Nephron progenitor cell (in vitro differentiated cells): ENCODE results near the gene UHMK1.

Experiments used
- DNase-seq: peaks from one replicate; pipeline ENCODE4 v3.0.0; 2021
- H3K27ac Mint-ChIP-seq: 2 replicates; pipeline ENCODE4 v1.8.0; 2021; ENCODE audit warnings: mild to moderate bottlenecking, moderate library complexity, mixed read lengths
- H3K27me3 Mint-ChIP-seq: 2 replicates; pipeline ENCODE4 v1.8.0; 2021; ENCODE audit warnings: mild to moderate bottlenecking, low read depth, mixed read lengths; ENCODE audit not compliant: poor library complexity
- H3K36me3 Mint-ChIP-seq: 2 replicates; pipeline ENCODE4 v1.8.0; 2021; ENCODE audit warnings: low read depth, mixed read lengths
- H3K4me1 Mint-ChIP-seq: 2 replicates; pipeline ENCODE4 v1.8.0; 2021; ENCODE audit warnings: mixed read lengths
- H3K4me3 Mint-ChIP-seq: 2 replicates; pipeline ENCODE4 v1.8.0; 2021; ENCODE audit warnings: mild to moderate bottlenecking, moderate library complexity, mixed read lengths
- H3K9me3 Mint-ChIP-seq: 2 replicates; pipeline ENCODE4 v1.8.0; 2021; ENCODE audit warnings: mild to moderate bottlenecking, moderate library complexity, mixed read lengths
- TF ChIP-seq, protein P1 (sequence below): fragments of 200-600 bp; sonication (generic); IDR thresholded peaks from 2 replicates; pipeline ENCODE4 v1.5.0; 2021; ENCODE audit warnings: antibody characterized with exemption

The UHMK1 gene

DNA sequence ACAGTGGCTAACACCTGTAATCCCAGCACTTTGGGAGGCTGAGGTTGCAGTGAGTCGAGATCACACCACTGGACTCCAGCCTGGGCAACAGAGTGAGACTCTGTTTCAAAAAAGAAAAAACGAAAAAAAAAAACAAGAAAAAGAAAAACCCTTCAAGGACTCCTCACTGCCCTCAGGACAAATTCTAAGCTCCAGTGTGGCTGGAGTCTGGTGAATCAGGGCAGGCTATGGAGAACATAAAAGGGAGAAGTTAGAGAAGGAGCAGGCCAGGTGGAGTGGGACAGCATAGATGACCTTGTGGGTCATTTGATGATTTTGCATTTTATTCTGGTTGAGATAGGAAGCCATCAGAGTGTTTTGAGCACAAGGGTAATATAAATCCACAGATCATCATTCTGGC is 51.4 kb downstream of the UHMK1 start:
- H3K4me1 Mint-ChIP-seq: no peaks in the 10 kb centered on the region
- H3K4me3 Mint-ChIP-seq: no peak overlapping the region
- peaks cover 7% of the 10 kb centered on the region for H3K27me3 Mint-ChIP-seq
- no peak for DNase-seq
- no peak overlapping the region for H3K27ac Mint-ChIP-seq
- peaks cover 4% of the 10 kb centered on the region for H3K9me3 Mint-ChIP-seq
- H3K36me3 Mint-ChIP-seq: no peaks in the 10 kb centered on the region
- TF ChIP-seq, protein P1, sequence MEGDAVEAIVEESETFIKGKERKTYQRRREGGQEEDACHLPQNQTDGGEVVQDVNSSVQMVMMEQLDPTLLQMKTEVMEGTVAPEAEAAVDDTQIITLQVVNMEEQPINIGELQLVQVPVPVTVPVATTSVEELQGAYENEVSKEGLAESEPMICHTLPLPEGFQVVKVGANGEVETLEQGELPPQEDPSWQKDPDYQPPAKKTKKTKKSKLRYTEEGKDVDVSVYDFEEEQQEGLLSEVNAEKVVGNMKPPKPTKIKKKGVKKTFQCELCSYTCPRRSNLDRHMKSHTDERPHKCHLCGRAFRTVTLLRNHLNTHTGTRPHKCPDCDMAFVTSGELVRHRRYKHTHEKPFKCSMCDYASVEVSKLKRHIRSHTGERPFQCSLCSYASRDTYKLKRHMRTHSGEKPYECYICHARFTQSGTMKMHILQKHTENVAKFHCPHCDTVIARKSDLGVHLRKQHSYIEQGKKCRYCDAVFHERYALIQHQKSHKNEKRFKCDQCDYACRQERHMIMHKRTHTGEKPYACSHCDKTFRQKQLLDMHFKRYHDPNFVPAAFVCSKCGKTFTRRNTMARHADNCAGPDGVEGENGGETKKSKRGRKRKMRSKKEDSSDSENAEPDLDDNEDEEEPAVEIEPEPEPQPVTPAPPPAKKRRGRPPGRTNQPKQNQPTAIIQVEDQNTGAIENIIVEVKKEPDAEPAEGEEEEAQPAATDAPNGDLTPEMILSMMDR: no peak

DNA sequence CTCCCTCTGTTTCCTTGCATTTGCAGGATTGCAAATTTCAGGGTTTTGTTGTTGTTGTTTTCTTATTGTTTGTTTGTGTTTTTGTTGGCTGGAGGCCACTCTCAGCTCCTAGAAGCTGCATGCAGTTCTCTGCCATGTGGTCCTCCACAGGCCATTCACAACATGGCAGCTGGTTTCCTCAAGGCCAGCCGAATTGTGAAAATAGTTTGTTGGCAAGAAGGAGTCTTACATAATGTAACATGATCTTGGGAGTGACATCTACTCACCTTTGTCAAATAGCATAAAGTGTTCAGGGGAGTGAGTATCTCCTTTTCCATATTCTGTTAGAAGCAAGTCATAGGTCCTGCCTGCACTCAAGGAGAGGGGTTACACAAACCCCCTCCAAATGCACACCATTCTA is 53.3 kb downstream of the UHMK1 start:
- H3K27me3 Mint-ChIP-seq: peaks cover 11% of the 10 kb centered on the region
- no peaks in the 10 kb centered on the region for H3K9me3 Mint-ChIP-seq
- no peak for DNase-seq
- no peak overlapping the region for H3K27ac Mint-ChIP-seq
- no peaks in the 10 kb centered on the region for H3K4me1 Mint-ChIP-seq
- TF ChIP-seq, protein P1: no peak
- H3K36me3 Mint-ChIP-seq: no peaks in the 10 kb centered on the region
- H3K4me3 Mint-ChIP-seq: no peak overlapping the region

DNA sequence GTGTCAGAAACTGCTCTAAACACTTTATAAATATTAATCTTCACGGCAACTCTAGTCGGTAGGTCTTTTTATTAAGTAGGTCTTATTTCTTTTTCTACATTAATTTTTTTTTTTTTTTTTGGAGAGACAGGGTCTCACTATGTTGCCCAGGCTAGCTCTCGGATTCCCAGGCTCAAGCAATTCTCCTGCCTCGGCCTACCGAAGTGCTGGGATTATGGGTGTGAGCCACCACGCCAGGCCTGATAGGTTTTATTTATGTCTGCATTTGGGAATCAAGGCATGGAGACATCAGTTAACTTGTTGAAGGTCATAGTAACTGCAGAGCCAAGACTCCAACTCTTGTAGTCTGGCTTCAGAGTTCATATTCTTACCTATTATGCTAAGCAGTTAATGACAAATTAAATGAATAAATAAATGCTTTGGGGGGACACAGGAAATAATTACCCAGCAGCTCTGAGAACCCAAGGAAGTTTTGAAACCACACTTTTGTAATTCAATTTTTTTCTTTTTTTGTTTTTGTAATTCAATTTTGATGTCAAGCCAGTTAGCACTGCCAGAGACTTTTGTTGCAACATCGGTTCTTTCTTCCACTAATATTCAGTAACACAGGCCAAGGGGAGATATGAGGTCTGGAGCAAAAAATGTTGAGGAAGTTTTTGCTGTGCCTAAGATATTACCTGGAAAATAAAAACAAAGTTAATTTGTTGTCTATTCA is 54.5 kb downstream of the UHMK1 start:
- no peak for DNase-seq
- H3K4me3 Mint-ChIP-seq: no peak overlapping the region

DNA sequence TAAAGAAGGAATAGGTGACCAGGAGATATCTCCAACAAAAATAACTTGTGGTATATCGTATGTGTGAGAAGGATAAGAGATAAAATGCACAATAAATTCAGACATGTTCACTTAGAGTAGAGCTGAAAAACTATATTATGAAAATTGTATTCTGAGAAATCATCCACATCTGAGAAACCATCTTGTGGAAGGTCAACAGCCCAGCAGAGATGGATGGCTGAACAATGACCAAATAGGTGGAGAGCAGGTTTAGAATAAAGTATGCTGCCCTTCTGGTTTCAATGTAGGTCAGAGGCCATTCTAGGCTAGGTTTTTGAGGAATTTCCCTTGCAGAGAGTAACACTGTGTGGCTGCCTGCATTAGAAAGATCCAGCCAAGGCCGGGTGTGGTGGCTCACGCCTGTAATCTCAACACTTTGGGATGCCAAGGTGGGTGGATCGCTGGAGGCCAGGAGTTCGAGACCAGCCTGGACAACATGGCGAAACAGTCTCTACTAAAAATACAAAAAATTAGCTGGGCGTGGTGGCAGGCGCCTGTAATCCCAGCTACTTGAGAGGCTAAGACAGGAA is 55.1 kb downstream of the UHMK1 start:
- H3K4me3 Mint-ChIP-seq: no peak overlapping the region
- H3K27ac Mint-ChIP-seq: no peak overlapping the region
- no peaks in the 10 kb centered on the region for H3K4me1 Mint-ChIP-seq
- TF ChIP-seq, protein P1: no peak
- no peaks in the 10 kb centered on the region for H3K9me3 Mint-ChIP-seq
- no peaks in the 10 kb centered on the region for H3K36me3 Mint-ChIP-seq
- no peak for DNase-seq
- peaks cover 11% of the 10 kb centered on the region for H3K27me3 Mint-ChIP-seq

More for the DNA sequence above, 54.5 kb downstream of the UHMK1 start:
- Mint-ChIP-seq H3K4me1 (no peaks in the 10 kb centered on the region), H3K9me3 (no peaks in the 10 kb centered on the region), H3K36me3 (no peaks in the 10 kb centered on the region), H3K27ac (no peak overlapping the region), H3K27me3 (peaks cover 11% of the 10 kb centered on the region)
- TF ChIP-seq, protein P1: no peak

DNA sequence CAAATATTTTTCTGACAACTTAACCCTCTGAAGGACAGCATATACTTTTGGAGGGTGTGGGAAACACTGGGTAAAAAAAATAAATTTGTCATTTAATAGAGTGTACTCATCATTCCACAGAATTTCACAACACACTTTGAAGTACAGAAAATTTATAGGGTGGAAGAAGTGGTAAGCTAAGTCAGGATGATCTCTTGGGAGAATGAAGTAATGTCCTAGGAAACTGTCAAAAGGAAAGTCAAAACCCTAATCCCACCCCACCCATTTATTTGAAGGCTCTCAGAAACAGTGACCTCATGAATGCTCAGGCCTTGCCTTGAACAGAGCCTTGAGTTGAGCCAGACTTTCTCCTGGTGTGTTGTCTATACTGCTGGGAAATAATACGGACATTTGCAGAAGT is 56.6 kb downstream of the UHMK1 start:
- no peak overlapping the region for H3K4me3 Mint-ChIP-seq
- H3K36me3 Mint-ChIP-seq: no peaks in the 10 kb centered on the region
- TF ChIP-seq, protein P1: no peak
- no peaks in the 10 kb centered on the region for H3K4me1 Mint-ChIP-seq
- H3K9me3 Mint-ChIP-seq: no peaks in the 10 kb centered on the region
- H3K27me3 Mint-ChIP-seq: peaks cover 14% of the 10 kb centered on the region
- H3K27ac Mint-ChIP-seq: no peak overlapping the region
- no peak for DNase-seq

DNA sequence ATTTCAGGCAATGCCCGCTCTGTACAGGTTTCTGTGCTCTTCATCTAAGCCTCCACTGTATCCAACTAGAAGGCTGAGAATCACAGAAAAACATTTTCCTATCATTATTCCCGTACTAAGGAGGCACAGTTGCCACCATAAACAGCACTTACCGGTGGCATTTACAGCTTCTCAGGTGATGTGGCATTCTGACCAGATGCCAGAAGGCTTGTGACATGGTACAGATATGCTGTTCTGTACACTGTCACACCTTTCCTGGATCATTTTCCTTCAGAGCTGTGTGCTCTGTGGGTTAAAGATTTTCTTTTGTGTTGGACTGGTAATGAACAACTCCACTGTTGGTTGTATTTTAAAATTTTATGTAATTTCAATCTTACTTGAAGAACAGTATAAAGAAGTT is 59.9 kb downstream of the UHMK1 start:
- Mint-ChIP-seq H3K36me3 (no peaks in the 10 kb centered on the region), H3K27ac (no peak overlapping the region), H3K9me3 (peaks cover 4% of the 10 kb centered on the region), H3K4me1 (peaks cover 20% of the 10 kb centered on the region), H3K27me3 (peaks cover 7% of the 10 kb centered on the region), H3K4me3 (no peak overlapping the region)
- TF ChIP-seq, protein P1: no peak
- DNase-seq: no peak
